Measurements from ENCODE around the gene RAB11FIP5.
"Not testable (repeated sequence)": the region's sequence is repeated elsewhere in the genome, so short reads cannot be mapped to it uniquely, and the experiment has no call there.

Gene RAB11FIP5

DNA sequence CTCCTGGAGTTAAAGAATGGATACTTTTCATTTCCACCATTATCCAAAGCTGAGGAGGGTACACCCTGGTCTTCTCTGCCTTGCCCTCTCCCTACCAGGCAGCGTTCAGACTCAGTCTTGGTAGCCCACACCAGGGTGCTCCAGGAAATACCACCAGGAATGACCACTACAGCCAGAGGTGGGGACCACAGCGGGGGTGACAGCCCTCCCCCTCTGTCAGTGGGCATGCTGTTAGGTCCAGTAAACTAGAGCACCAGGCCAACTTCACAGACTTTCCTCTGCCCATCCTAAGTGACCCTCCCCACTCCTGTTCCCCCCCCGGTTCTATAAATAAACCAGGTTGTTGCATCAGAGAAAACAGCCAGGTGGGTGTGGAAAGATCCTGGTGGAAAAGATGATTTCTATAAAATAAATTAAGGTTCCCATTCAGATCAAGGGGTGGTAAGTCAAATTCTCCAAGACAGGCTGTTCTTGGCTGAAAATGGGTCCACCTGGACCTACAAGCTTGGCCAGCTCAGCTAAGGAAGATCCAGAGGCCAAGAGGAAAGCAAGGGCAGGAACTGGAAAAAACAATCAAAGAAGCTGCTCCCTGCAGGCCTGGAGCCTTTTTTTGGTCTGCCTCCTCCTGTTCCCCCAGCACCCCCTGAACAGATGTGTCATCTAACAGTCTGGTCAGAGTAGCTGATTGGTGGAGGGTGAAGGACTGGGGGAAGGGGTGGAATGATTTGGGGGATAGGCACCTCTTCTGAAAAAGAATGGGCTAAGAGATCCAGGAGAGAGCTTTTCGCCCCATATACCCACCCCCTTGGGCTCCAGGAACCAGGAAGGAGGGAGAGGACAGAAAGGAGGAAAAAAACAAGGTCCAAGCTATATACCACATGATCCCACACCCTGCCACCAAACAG, 2.3 kb downstream of the RAB11FIP5 start:
- DNase-seq (ENCODE audit: low read depth), result no peak

DNA sequence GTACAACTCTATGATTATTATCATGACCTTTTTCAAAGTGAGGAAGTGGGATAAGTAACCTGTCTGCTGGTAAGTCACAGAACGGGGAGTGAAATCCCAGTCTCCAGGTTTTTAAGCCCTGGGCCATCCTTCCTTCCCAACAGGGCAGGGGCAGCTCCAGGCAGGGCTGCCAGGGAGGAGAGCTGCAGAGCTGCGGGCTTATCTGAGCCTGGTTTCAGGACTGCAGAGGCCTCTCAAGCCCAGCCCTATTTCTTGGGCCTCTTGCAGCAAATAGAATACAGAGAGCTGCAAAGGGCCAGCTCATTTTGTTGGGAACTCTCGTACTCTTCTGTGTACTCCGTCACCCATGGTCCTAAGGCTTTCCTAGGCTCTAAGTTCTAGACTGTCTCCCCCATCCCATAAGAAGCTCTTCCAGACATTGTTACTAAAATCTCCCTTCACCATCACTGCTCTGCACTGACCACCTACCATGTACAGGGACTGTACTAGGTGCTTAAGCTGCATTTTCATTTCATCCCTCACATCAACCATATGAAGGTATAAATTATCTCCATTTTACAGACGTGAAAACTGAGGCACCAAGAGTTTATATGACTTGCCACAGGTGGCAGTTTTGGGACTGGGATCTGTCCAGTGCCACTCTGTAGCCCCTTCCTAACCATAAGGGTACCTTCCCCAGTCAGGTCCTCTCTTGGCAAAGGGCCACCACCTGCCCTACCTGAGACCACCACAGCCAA, 3.1 kb downstream of the RAB11FIP5 start:
- no peak for DNase-seq (ENCODE audit: low read depth)

DNA sequence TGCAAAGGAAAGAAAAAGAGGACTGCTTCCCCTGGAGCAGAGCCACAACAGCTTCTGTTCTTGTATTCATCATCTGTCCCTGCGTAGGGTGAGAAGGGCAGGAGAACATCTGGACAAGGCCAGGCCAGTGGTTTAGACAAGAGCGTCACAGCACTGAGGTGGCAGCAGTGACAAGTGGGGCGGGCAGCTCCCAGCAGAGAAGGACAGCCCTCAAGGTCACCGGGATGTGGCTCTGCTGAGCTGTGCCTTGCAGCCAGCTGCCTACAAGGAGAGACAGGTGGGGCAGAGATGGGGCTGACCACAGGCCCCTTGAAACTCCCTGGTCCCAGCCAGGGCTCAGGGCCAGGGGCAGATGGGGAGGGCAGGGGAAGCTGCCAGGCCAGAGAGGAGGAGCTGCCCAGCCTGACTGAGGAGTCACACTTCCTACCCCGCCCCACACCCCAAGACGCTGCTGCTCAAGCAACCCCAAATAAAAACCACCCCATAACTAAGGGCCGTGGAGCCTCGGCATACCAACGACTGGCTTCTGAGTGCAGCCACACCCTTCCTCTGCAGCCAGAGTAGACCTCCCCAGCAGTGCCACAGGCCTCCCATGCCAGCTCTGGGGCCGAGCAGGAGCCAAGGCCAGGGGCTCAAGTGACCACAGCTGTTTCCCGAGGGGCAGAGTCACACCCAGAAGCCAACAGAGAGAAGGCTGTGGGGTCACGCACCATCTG, 5.4 kb downstream of the RAB11FIP5 start:
- DNase-seq (ENCODE audit: low read depth), result no peak

DNA sequence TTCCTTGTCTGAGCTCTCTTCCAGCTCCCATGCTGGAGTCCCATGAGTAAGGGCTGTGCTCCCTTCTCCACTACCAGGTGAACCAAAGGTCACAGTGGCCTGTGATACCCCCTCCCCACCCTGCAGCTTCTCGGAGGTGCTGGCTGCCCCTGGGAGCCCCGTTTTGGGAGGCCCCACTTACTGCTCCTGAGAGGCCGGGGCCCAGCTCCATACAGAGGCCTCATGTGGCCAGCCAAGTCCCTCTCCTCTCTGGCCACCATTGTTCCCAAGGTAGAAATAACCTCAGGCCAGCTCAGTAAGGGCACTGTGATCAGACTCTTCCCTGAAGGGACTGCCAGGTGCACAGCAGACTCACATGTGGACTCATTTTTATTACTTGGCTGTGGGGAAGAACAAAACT, 6.0 kb downstream of the RAB11FIP5 start:
- no peak for DNase-seq (ENCODE audit: low read depth)

DNA sequence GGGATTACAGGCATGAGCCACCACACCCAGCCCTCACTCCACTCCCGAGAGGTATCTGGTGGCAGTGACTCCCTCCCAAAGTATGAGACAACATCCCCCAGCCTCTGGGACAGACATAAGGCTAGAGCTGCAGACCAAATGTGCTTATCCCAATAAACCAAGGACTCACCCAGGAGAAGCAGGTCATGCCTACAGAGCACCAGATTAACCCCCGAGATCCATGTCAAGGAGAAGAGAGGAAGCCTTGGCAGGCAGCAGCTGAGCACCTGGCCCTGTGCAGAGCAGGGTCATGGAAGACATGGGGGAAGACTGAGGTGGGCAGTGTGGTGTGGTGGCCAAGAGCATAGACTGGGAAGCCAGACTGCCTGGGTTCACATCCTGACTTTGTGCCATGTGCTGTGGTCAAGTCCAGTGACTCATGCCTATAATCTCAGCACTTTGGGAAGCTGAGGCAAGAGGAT, 7.2 kb downstream of the RAB11FIP5 start:
- DNase-seq (ENCODE audit: low read depth), result no peak

DNA sequence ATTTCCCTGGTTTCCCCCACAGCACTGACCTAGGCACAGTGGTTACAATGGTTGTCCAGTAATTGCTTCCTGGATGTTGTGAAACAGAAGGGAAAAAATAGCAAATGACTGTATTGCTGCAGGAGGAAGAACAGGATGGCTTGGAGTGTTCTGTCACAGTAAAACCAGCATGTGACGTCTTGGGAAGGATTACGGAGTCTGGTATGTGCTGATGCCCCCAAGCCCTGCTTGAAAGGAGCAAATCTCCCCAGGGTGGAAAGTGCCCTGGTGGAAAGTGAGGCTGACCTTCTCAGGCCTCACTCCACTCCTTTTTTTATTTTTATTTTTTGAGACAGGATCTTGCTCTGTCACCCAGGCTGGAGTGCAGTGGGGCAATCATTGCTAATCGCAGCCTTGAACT, 7.8 kb downstream of the RAB11FIP5 start:
- no peak for DNase-seq (ENCODE audit: low read depth)

DNA sequence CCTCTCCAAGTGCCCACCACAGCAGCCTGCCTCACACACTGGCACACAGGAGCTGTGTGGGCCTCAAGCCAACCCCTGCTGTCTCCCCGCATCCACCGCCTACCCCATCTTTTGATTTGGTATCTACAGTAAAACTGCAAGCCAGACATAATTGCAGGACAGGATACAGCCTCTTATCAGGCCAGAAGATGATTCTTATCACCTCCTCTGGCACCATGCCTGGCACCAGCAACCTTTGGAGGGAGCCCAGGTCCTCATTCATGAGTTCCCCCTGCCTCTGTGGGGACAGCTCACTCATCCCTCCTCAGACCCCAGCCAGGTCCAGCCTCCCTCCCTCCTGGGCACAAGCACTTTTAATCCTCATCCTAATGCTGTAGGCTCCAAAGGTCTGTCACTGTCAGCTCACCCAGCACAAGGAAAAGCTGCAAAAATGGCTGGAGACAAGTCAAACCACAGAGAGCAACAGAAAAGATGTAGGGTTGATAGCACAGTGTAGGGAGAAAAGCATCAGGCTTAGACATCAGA, 9.7 kb downstream of the RAB11FIP5 start:
- DNase-seq (ENCODE audit: low read depth), result no peak

DNA sequence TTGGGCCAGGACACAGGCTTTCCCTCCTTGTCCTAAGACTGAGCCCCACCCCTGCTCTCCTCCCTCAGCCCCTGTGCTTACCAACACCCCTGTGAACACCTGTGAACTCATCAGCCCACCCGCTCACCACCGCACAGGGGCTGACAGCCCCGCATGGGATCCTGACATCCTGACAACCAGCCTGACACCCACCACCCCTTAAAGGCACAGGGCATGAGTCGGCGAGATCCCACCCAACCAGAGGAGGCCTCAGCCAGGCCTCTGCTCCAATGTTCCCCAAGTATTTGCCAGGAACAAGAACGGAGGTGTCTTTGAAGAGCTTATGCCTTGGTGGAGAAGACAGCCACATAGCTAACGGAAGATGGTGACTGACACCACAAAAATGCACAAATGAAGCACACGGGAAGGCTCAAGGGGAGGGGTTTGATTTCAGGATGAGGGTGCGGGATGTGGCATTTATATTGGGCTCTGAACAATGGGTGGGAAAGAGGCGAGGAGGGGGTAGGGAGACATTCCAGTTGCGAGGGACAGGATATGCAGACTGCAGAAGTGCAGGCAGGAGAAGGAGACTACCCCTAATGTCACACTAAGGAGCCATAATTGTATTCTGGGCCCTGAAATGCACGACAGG, 11.0 kb downstream of the RAB11FIP5 start:
- no peak for DNase-seq (ENCODE audit: low read depth)

DNA sequence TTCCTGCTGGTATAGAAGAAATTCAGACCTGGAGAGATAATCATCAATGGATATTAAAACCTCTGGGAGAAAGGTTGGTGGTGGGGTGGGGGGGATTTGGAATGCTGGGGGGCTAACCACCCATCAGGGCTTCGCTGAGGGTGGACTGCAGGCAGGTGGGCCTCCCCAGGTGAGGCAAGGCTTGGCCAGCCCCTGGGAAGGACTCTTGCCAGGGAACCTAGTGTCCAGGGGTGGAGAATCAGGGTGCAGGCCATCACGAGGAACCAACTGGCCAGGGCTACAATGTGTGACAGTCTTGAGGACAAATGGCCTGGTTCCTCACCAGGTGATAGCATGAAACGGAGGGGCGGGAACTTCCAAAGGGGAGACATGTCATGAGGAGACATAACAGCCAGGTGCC, 11.8 kb downstream of the RAB11FIP5 start:
- DNase-seq (ENCODE audit: low read depth), result no peak

DNA sequence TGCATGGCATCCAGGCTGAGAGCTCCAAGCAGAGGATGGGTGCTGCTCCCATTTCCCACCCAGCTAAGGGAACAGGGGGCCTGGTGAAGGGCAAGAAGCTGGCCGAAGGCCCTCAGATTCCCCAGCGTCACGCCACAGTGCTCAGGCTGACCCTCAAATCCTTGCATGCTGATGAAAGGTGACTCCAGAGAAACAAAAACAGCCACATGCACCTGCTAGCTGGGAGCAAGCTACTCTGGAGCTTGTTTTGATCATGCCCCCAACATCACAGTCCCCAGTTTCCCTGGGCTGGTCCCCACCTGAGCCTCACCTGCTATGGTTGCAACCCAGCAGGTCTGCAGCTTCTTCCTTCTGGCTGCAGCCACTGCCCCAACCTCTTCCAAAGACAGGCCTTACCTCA, 13.3 kb downstream of the RAB11FIP5 start:
- DNase-seq (ENCODE audit: low read depth), result no peak

DNA sequence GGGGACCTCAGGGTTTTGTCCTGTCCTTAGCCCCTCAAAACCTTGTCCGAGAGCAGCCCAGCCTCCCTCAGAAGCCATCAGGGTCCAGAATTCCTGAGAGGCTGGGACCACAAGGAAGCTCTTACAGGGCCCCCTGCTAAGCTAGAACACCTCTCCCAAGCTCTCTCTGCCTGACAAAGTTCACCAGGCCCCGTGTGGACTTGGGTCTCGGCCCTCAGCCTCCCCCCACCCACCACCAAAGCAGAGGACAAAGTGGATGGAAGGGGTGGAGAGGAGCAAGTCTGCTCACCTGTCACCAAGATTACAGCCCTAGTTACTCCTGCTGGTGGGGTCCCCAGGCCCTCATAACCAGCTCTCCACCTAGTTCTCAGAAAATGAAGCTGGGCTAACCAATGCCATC, 16.8 kb downstream of the RAB11FIP5 start:
- no peak for DNase-seq (ENCODE audit: low read depth)

DNA sequence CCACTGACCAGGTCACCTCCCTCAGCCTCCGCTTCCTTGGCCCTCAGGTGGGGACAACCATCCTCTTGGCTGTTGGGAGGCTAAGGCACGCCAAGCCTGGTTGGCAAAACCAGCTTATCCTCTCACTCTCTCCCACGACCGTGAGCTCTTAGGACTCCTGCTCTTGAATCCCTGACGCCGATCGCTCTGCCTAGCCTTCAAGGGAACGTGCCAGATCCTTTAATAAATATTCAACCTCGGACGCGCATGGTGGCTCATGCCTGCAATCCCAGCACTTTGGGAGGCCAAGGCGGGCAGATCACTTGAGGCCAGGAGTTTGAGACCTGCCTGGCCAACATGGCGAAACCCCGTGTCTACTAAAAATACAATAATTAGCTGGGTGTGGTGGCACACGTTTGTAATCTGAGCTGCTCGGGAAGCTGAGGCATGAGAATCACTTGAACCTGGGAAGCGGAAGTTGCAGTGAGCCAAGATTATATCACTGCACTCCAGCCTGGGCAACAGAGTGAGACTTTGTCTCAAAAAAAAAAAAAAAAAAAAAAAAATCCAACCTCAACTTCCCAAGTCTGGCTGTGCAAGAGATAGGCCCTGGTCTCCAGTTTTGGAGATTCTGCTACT, 19.0 kb downstream of the RAB11FIP5 start:
- not testable (repeated sequence) for DNase-seq (ENCODE audit: low read depth)

DNA sequence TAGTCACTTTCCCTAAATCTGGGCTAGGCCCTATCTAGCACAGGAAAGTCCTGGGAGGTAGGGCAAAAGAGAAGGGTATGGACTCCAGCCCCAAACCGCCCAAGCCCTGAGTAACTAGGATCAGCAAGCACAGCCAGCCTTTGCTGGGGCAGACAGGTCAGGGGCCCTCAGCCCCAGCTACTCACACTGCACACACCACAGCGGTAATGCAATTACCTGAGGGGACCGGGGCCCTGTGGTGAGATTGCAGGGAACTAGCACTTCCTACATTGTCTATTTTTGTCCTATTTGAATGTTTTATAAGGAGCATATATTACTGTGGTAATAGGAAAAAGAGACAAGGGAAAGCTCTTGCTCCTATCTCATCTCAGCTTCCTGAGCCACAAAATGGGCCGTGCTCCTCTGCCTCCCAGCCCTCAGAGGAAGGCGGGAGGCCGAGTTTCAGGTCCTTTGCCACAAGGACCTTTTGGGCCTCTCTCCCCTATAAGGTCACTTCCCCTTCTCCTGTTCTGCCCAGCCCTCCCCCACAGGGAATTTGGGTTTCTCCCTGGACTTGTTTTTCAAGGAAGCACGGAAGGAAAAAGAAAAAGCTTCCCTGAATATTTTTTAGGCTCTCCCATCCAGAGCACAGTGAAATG, 20.5 kb downstream of the RAB11FIP5 start:
- no peak for DNase-seq (ENCODE audit: low read depth)

DNA sequence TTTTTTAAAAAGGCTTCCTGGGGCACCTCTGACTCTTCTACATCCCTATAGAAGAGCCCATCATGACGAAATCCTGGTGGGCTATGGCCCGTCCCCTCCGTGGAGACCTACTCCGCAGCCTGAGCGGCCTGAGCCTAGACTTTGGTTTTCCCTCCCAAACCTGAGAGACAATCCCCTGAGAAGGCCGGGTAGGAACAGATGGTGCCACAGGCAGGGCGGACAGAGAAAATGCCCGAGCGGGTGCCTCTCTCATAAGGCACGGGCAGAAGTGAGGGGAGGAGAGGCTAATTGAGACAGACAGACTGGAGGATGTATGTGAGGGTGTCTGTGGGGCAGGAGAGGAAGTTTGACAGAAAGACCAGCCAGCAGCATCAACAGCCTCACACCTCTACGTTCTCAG, 21.1 kb downstream of the RAB11FIP5 start:
- no peak for DNase-seq (ENCODE audit: low read depth)

DNA sequence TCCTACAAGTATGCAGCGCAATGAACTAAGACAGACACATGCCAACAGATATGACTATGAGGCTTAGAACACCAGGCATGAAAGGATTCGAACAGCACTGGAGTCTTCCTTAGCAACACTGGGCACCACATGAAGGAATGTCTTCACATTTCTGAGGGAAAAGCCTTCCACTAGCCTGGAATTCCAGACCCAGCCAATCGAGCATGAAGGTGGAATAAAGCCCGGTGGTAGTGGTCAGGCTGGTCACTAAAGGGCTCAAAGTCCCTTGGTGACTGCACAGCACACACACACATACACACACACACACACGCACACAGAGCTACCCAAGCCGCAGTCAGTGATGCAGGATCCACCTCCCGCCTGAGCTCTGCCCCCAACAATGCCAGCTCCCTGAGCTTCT, 21.6 kb downstream of the RAB11FIP5 start:
- no peak for DNase-seq (ENCODE audit: low read depth)

DNA sequence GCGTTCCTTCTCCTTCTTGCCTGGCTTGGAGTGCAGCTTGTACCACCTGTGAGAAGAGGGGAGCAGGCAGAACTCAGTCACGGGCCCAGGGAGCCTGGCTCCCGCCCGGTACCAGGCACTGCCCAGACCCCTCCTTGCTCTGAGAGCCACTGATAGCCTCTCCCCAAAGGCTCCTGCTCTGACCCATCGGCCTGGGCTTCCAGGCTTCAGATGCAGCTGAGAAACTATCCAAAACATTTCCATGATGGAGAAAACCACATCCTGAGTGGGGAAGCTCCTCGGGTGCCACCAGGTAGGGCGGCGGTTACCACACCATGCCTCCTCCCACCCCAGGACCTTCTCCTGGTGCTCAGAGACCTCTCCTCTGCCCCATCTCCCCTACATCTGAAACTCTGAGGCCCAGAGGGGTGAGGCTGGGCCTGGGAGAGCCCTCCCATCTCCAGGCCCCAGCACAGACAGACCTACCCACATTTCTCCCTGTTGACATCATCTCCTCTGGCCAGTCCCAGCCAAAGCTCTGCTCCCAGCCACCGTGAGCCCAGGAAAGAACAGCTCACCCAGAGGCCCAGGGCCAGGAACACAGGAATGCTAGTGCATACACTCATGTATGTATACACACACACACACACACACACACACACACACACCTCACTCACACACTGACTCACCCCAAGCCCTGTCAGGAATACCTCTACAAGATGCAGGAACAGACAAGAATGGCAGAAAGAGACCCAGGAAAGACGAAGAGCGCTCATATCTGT, 23.3 kb downstream of the RAB11FIP5 start:
- DNase-seq (ENCODE audit: low read depth), result peak; percentile 99

DNA sequence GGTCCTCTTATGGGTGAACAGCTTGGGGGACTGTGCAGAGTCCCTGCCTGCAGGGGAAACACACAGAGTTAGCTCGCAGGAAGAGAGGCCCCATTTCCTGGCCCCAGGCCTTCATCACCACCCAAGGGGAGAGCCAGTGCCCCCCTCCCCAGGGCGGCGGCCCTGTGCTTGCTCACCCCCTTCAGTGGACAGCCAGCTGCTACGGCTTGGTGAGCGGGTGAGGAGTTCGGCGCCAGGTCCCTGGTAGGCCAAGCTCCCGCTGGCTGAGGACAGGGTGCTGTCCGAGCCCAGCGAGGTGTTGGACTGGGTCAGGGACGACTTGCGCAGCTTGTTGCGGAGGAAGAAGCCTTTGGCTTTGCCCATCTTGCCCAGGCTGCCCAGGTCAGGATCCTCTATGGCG, 24.0 kb downstream of the RAB11FIP5 start:
- DNase-seq (ENCODE audit: low read depth), result no peak

DNA sequence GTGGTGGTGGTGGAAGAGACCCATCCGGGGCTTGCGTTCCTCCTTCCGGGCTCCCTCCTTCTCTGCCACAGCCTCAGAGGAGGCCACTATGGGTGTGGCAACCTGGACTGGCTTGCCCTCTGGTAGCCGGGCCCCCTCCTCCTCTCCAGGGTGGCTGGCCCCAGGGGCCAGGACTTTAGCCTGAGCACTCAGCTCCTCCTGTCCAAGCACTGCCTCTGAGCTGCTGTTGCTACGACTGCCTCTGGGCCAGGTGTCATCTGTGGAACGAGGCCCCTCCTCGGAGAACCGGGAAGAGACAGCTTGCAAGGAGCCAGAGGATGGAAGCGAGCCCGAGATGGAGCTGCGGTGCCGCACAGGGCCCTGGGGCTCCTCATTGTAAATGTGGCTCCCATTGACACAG, 24.5 kb downstream of the RAB11FIP5 start:
- no peak for DNase-seq (ENCODE audit: low read depth)

DNA sequence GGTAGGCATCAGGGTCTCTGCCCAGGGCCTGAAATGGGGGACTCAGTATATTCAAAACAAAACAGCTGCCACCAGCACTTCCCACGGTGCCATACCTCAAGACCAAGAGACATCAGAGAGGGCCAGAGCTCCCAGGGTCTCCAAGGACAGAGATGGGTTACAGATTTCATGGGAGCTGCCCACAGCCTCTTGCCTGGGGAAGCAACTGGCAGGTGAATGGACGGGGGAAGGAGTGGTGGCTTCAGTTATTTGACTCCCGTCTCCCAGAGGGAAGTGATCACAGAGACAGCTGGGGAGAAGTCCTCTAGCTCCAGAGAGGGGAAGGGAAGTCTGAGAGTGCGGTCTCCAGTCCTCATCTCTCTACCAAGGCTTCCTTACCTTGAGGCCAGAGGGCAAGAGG, 25.4 kb downstream of the RAB11FIP5 start:
- no peak for DNase-seq (ENCODE audit: low read depth)

DNA sequence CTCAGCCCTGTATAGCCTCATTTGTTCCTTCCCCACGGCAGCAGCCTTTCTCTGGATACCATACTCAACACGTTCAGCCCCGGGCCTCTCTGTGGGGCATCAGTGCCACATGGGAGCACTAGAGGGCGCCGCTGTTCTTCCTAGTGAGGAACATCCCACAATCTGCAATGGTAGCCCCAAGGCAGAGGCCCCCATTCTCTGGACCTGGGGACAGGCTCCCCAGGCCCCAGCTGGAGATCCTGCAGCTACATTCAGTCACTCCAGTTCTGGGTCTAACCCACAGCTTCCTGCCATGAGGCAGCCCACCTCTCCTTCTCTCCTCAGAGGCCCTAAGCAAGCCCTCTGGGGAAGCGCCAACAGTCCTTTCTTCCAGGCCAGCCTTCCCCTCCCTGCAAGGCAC, 27.1 kb downstream of the RAB11FIP5 start:
- DNase-seq (ENCODE audit: low read depth), result no peak
